Activated gamma-delta T cell treated with Interleukin-2 at 50 U/mL for 16 hours (primary cell): ENCODE results near the gene F13B.
"Not testable (repeated sequence)": the region's sequence is repeated elsewhere in the genome, so short reads cannot be mapped to it uniquely, and the experiment has no call there.

Source experiments
- DNase-seq: peaks from one replicate; pipeline ENCODE4 v3.0.0-alpha.2; 2020

The F13B gene

GRCh38 chr1:197041486-197042353 is 25.3 kb downstream of the F13B start:
- DNase-seq, result no peak

DNA sequence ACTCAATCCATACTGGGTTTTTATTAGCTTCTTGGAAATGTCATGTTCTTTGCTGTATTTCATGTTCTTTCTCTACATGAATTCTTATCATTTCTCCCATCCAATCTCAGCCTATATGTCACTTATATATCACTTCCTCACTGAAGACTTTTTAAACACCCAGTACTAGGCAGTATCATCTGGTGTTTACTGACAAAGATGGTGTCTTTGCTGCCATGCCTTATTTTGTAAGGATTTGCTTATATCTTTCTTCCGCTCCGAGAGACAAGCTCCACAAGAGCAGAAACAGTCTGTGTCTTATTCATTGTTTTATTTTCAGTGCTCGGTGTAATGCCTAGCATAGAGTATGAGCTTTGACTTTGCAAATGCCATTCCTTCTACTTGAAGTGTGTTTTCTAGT is 30.2 kb downstream of the F13B start:
- no peak for DNase-seq

DNA sequence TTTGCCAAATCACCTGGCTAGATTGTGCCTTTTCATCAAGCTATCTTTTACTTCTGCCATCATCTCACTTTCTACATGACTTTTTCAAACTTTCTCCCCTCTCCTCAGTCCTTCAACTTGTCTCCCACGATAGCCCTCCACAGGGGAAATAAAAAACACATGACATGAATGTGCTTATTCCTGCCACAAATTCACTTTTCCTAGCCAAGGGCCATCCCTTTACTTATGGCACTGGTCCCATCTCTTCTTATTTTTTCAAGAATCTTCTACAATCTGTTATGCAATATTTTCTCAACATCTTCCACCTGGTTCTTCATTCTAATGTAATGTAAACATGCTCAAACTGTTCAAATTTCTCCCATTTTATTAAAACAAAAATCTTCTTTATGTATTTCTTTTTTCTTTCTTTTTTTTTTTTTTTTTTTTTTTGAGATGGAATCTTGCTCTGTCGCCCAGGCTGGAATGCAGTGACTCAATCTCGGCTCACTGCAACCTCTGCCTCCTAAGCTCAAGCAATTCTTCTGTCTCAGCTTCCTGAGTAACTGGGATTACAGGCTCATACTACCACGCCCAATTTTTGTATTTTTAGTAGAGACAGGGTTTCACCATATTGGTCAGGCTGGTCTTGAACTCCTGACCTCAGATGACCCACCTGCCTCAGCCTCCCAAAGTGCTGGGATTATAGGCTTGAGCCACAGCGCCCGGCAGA is 32.3 kb downstream of the F13B start:
- DNase-seq, result not testable (repeated sequence)

DNA sequence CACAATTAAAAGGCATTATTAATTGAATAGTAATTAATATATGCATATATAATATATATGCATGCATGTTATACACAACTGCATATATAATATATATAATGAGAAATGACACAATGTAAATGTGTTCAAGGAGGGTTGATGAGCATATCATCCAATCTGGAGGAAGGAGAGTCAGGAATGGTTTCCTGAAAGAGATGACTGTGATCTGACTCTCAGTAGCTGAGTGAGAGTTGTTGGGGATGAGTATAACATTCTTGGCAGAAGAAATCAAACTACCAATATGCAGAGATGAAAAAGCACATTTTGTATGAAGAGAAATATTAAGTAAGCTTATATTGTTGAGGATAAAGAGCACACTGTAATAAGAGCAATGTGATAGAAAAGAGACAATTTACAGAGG is 37.3 kb downstream of the F13B start:
- DNase-seq, result no peak

DNA sequence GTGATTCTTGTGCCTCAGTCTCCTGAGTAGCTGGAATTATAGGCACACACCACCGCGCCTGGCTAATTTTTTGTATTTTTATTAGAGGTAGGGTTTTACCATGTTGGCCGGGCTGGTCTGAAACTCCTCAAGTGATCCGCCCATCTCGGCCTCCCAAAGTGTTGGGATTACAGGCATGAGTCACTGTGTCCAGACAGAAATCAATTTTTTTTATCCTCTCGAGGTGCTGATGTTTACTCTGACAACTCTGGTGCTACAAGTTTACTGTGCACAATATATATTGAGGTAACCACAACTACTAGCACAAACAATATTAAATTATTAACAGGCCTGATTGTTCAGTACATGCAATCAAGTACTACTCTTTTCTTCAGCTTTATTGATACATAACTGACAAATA is 39.7 kb downstream of the F13B start:
- no peak for DNase-seq

DNA sequence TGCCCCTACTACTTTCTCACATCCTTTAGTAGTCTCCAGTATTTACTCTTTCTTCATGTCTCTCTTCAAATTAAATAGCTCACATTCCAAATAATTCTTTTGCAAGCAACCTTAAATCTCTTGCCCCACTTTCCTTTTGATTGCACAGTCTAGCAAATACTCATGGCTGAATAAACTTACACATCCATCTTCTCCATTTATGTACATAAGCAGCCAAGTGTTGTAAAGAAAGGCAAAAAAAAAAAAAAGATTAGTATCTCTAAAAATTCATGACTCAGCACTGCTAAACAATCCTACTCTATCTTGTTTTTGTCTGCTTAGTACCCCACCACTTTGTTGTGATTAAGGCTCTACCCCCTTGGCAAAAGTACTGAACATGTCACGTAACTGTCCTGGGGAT is 42.6 kb downstream of the F13B start:
- no peak for DNase-seq

DNA sequence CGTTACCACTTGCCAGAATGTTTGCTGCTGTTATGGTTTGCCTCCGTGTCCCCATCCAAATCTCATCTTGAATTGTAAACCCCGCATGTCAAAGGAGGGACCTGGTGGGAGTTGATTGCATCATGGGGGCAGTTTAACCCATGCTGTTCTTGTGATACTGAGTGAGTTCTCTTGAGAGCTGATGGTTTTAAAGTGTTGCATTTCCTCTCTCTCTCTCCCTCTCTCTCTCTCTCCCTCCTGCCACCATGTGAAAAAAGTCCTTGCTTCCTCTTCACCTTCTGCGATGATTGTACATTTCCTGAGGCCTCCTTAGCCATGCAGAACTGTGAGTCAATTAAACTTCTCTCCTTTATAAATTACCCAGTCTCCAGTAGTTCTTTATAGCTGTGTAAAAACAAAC is 45.3 kb downstream of the F13B start:
- DNase-seq, result no peak

DNA sequence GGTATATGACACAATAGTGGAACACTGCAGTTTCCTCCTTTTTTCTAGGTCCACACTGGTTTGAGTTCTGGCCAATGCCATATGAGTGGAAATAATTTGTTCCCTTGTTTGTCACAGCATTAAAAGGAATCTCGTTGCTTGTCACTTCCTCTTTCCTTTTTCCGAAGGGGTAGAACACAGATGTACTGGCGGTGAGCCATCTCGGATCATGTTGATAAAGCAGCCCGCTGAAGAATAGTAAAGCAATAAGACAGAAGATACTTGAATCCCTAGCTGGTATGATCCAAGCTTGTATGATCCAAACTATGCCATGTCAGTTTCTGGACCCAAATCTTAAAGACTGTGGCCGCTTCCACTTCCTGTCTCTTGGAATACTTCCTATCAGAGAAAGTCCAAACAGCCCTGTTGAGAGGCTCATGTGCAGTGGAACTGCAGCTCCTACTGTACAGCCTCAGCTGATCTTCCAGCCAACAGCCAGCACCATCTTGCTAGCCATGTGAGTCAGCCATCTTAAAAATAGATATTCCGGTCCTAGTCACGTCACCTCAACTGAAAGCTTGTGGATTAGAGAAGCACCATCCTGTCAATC is 49.4 kb downstream of the F13B start:
- DNase-seq, result no peak

DNA sequence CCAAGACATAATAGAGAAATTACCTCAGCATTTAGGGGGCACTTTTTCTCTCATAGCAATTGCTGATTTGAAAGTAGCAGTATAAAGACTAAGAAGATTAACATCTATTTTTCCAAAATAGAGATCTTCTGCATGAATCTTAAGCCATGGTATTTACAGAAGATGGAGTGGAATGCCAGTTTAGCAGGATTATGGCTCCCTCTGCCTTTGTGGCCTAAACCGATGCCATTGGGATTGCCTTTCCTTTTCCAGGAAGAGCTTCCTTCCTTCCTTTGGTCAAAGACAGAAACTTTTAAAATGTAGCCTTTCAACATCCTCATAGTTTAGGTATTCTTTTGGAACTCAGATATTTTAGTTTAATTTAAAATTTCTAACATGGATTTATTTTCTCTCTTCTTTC is 50.3 kb downstream of the F13B start:
- no peak for DNase-seq

DNA sequence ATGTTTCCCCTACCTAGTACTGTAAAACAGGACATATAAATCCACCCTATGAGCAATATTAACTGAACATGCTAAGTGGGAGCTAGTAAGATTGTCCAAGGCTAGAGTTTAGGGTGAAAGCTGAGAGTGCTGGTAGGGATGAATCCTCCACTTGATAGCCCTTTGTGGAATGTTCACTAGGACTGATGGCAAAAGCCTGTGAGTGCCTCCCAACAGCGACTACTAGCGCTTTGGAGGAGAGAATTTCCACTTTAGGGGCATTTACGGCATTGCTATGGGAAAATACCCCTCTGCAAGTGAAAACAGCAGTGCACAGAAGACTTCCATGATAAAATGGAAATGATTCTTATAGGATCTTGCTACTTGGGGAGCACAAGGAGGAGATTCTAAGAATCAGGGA is 53.8 kb downstream of the F13B start:
- DNase-seq, result no peak

DNA sequence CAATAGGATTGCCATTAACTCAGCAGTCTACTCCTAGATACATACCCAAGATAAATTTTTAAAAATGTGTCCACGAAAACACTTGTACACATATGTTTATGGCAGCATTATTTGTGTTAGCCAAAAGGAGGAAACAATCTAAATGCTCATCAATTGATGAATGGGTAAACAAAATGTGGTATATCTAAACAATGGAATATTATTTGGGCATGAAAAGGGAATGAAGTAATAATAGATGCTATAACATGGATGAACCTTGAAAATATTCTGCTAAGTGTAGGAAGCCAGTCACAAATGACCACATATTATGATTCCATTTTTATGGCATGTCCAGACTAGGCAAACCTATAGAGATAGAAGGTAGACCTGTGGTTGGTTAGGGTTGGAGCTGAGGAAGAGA is 55.4 kb downstream of the F13B start:
- no peak for DNase-seq

- DNase-seq, result no peak
Measured at GRCh38 chr1:197008861-197009260, 58.2 kb downstream of the F13B start.

GRCh38 chr1:197003132-197003531 is 63.9 kb downstream of the F13B start:
- DNase-seq, result no peak

GRCh38 chr1:197001828-197002227 is 65.2 kb downstream of the F13B start:
- no peak for DNase-seq

DNA sequence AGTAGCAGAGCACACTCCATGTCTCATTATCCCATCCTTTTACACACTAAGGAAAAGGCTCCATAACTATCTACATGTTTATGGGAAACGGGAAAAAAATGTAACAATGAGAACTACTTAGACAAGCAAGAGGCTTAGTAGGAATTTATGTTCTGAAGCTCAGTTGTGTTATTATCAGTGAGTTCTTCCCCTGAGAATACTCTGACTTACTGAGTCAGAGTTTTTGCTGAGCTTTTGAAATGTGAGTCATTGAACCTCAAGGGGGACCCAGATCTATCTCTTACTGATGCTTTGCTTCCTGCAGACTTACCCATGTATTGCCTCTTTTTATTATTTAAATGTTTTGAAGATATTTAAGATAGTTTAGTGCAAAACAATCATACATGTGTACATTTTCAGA is 69.6 kb downstream of the F13B start:
- no peak for DNase-seq

DNA sequence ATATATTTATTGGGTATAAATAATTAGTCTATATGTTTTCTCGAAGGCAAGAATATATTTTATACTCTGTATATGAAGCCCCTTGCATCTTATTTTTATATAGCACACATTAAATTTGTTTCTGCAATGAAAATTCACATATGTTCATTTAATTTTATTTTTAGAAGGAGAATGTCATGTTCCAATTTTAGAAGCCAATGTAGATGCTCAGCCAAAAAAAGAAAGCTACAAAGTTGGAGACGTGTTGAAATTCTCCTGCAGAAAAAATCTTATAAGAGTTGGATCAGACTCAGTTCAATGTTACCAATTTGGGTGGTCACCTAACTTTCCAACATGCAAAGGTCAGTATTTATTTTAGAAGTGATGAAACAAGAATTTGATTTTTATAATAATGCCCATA is 73.1 kb downstream of the F13B start:
- no peak for DNase-seq

DNA sequence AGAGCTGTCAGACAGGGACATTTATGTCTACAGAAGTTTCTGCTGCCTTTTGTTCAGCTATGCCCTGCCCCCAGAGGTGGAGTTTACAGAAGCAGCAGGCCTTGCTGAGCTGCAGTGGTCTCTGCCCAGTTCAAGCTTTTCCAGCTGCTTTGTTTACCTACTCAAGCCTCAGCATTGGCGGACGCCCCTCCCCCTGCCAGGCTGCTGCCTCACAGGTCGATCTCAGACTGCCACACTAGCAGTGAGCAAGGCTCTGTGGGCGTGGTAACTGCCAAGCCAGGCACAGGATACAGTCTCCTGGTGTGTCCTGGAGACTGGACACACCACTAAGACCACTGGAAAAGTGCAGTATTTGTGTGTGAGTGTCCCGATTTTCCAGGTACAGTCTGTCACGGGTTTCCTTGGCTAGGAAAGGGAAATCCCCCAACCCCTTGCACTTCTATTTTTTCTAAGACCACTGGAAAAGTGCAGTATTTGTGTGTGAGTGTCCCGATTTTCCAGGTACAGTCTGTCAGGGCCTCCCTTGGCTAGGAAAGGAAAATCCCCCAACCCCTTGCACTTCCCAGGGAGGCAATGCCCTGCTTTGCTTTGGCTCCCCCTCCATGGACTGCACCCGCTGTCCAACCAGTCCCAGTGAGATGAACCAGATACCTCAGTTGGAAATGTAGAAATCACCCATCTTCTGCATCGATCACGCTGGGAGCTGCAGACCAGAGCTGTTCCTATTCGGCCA is 75.0 kb downstream of the F13B start:
- not testable (repeated sequence) for DNase-seq
